B cell (primary cell): ENCODE data around the gene GHRL. TPM values are rescaled to one million over a fixed set of nuclear protein-coding genes. Genes with fewer than 3 reads are reported as not detected.

Experiments used
- ATAC-seq: fragments of 200-7000 bp; cut with Tn5 transposase; one replicate; pipeline ENCODE4 v1.10.0; 2021; ENCODE audit warnings: low read depth, mild to moderate bottlenecking, moderate number of reproducible peaks, moderate library complexity
- CTCF ChIA-PET: fragments of 350-600 bp; sonication (Branson Sonifier 250); formaldehyde crosslinking; loops from one replicate; lab custom pipeline; 2021; ENCODE audit warnings: antibody characterized with exemption, inconsistent platforms; lab: Charles Lee
- POLR2A ChIA-PET: fragments of 350-600 bp; sonication (Branson Sonifier 250); formaldehyde crosslinking; loops from one replicate; lab custom pipeline; 2021; ENCODE audit warnings: antibody characterized with exemption; lab: Charles Lee
- DNase-seq: peaks from one replicate; pipeline ENCODE4 v3.0.0; 2013
- H2AFZ ChIP-seq: 2 replicates; pipeline ENCODE4 v1.6.1; 2012; ENCODE audit warnings: mild to moderate bottlenecking, low read depth, low read length; ENCODE audit not compliant: insufficient read depth, poor library complexity, severe bottlenecking
- H3K27ac ChIP-seq, 2 donors: 1 replicate in 1 of 2; 2 replicates in 1 of 2; pipeline ENCODE4 v1.5.1; 2012 to 2013; ENCODE audit warnings: low read length in 2 of 2, mild to moderate bottlenecking in 2 of 2, moderate library complexity in 1 of 2
- H3K27me3 ChIP-seq, 4 experiments: fragments of 200-600 bp in 1 of 4; sonication (generic) in 1 of 4; replicated peaks in 1 of 4; 1 replicate in 2 of 4; 2 replicates in 2 of 4; pipeline versions ENCODE4 v1.6.1 to v1.7.0; 2013 to 2016; ENCODE audit warnings: low read length in 3 of 4, mild to moderate bottlenecking in 2 of 4, mixed read lengths in 1 of 4, moderate library complexity in 1 of 4; ENCODE audit not compliant: insufficient read depth in 4 of 4, control insufficient read depth in 3 of 4; ENCODE audit errors: control extremely low read depth in 1 of 4
- H3K36me3 ChIP-seq, 2 experiments: replicated peaks in 1 of 2; 1 replicate in 1 of 2; 2 replicates in 1 of 2; pipeline versions ENCODE4 v1.6.1 to v1.7.1; 2013; ENCODE audit warnings: low read length in 1 of 2; ENCODE audit not compliant: insufficient read depth in 2 of 2, control insufficient read depth in 1 of 2; ENCODE audit errors: control extremely low read depth in 1 of 2, extremely low read depth in 1 of 2
- H3K4me1 ChIP-seq, 2 donors: fragments of 200-600 bp in 1 of 2; sonication (generic) in 1 of 2; 1 replicate in 1 of 2; 2 replicates in 1 of 2; pipeline versions ENCODE4 v1.5.1 to v1.6.1; 2013 to 2017; ENCODE audit warnings: low read length in 2 of 2; ENCODE audit not compliant: control insufficient read depth in 2 of 2, insufficient read depth in 2 of 2
- H3K4me2 ChIP-seq: replicated peaks from 2 replicates; pipeline ENCODE3; 2012; ENCODE audit warnings: mild to moderate bottlenecking, low read depth, low read length; ENCODE audit not compliant: poor library complexity, severe bottlenecking
- H3K4me3 ChIP-seq, 5 experiments: fragments of 200-600 bp in 1 of 5; sonication (generic) in 1 of 5; 1 replicate in 3 of 5; 2 replicates in 2 of 5; pipeline versions ENCODE4 v1.5.1 to v1.7.0; 2011 to 2016; ENCODE audit warnings: low read length in 4 of 5, mild to moderate bottlenecking in 4 of 5, low read depth in 2 of 5, control low read depth in 1 of 5, moderate library complexity in 1 of 5; ENCODE audit not compliant: insufficient read depth in 1 of 5; ENCODE audit errors: control extremely low read depth in 1 of 5, extremely low read depth in 1 of 5
- H3K79me2 ChIP-seq: fragments of 200-600 bp; sonication (generic); one replicate; pipeline ENCODE4 v1.6.0; 2016; ENCODE audit warnings: low read length; ENCODE audit not compliant: control insufficient read depth, insufficient read depth
- H3K9ac ChIP-seq: fragments of 200-600 bp; sonication (generic); 2 replicates; pipeline ENCODE4 v1.6.1; 2017; ENCODE audit warnings: mild to moderate bottlenecking, low read length, moderate library complexity
- H3K9me3 ChIP-seq, 3 donors: one replicate each; pipeline versions ENCODE4 v1.6.1 to v1.7.1; 2013; ENCODE audit warnings: low read length in 2 of 3; ENCODE audit not compliant: control insufficient read depth in 2 of 3, insufficient read depth in 1 of 3; ENCODE audit errors: control extremely low read depth in 1 of 3
- H4K20me1 ChIP-seq: 2 replicates; pipeline ENCODE4 v1.6.0; 2012; ENCODE audit warnings: mild to moderate bottlenecking, low read length; ENCODE audit not compliant: insufficient read depth, control insufficient read depth, poor library complexity, severe bottlenecking
- H3K27ac Mint-ChIP-seq: one replicate; pipeline ENCODE4 v1.8.0; 2021; ENCODE audit warnings: mixed read lengths
- H3K27me3 Mint-ChIP-seq: one replicate; pipeline ENCODE4 v1.8.0; 2021; ENCODE audit warnings: mixed read lengths
- H3K4me1 Mint-ChIP-seq: one replicate; pipeline ENCODE4 v1.8.0; 2021; ENCODE audit warnings: mixed read lengths
- H3K4me3 Mint-ChIP-seq: one replicate; pipeline ENCODE4 v1.8.0; 2021; ENCODE audit warnings: mixed read lengths
- H3K9me3 Mint-ChIP-seq: one replicate; pipeline ENCODE4 v1.8.0; 2022; ENCODE audit warnings: mixed read lengths; ENCODE audit not compliant: insufficient read depth
- CTCF ChIP-seq: fragments of 200-600 bp; IDR thresholded peaks from one replicate; pipeline ENCODE4 v1.8.0; 2022; ENCODE audit warnings: antibody characterized with exemption, mild to moderate bottlenecking
- EZH2 ChIP-seq: IDR thresholded peaks from 2 replicates; pipeline ENCODE4 v1.6.1; 2012; ENCODE audit warnings: borderline replicate concordance, low read depth, mild to moderate bottlenecking, moderate library complexity, low read length; ENCODE audit not compliant: insufficient read depth, poor library complexity, severe bottlenecking
- WGBS: methylation state at CpG from one replicate; pipeline ENCODE4 v1.1.5; 2013; ENCODE audit warnings: missing lambda C conversion rate; ENCODE audit not compliant: insufficient coverage; 5-methylcytosine and 5-hydroxymethylcytosine counted together
- intact Hi-C: fragments of 100-400 bp; cut with micrococcal nuclease; formaldehyde crosslinking; loops from one replicate; pipeline ENCODE4 v1.10.0; 2022
- polyA plus RNA-seq: library from polyadenylated mRNA; depleted of rRNA; stranded (reverse); fragments of >200 nt; gene quantifications from 2 replicates; pipeline ENCODE4 v1.2.3, GENCODE V29; 2012
- total RNA-seq, 2 donors: library from RNA; stranded (reverse); fragments of 120-200 nt in 1 of 2; gene quantifications; 1 replicate in 1 of 2; 2 replicates in 1 of 2; pipeline versions ENCODE4 v1.2.3 to v1.2.4, GENCODE V29; 2013 to 2022

GHRL gene
- total and polyA plus RNA-seq, 2 donors (not counting 1 experiment from before 2014, with no cell fraction given): 2.8 to 3.0 TPM

GRCh38 chr3:10289077-10289476 lies 3.7 kb downstream of the GHRL start:
- H3K4me2 ChIP-seq: no peak overlapping the region
- Mint-ChIP-seq H3K4me3 (no peak overlapping the region), H3K9me3 (no peaks in the 10 kb centered on the region), H3K27me3 (no peaks in the 10 kb centered on the region), H3K27ac (peak overlapping the region; percentile 37), H3K4me1 (peaks cover 40% of the 10 kb centered on the region)
- H3K4me3 ChIP-seq: no peak overlapping the region
- H3K9me3 ChIP-seq: no peaks in the 10 kb centered on the region
- H3K79me2 ChIP-seq: peaks cover 4% of the 10 kb centered on the region
- no peaks in the 10 kb centered on the region for H3K27me3 ChIP-seq
- POLR2A ChIA-PET: interaction anchor here (0.6 kb wide), 1 partner anchor 311 kb away, joined by 6 read pairs; no protein-coding TSS in a partner anchor
- H3K27ac ChIP-seq: no peak overlapping the region
- CTCF ChIA-PET: interaction anchor here (0.6 to 2.0 kb wide), 2 partner anchors 450 to 851 kb away, joined by 4 to 6 read pairs; no protein-coding TSS in a partner anchor
- no peak for ATAC-seq
- H3K4me1 ChIP-seq: peaks cover 26 to 34% of the 10 kb centered on the region in 2 donors
- no peak overlapping the region for H3K9ac ChIP-seq
- 96% methylated on average over 9 of the region's 9 CpGs for WGBS
- TF ChIP-seq CTCF (no peak), EZH2 (no peak)
- no peak for DNase-seq
- no peaks in the 10 kb centered on the region for H4K20me1 ChIP-seq
- intact Hi-C loops: no loop called here
- no peak overlapping the region for H2AFZ ChIP-seq
- peaks cover 0 to 21% of the 10 kb centered on the region in 2 experiments for H3K36me3 ChIP-seq

GRCh38 chr3:10288575-10288960 lies 4.2 kb downstream of the GHRL start:
- 98% methylated on average over 11 of the region's 11 CpGs for WGBS
- Mint-ChIP-seq H3K27me3 (no peaks in the 10 kb centered on the region), H3K27ac (no peak overlapping the region), H3K9me3 (no peaks in the 10 kb centered on the region), H3K4me3 (no peak overlapping the region), H3K4me1 (peaks cover 35% of the 10 kb centered on the region)
- peaks cover 21 to 32% of the 10 kb centered on the region in 2 donors for H3K4me1 ChIP-seq
- peaks cover 0 to 24% of the 10 kb centered on the region in 2 experiments for H3K36me3 ChIP-seq
- POLR2A ChIA-PET: interaction anchor here (0.6 kb wide), 1 partner anchor 310 kb away, joined by 6 read pairs; no protein-coding TSS in a partner anchor
- H3K27ac ChIP-seq: no peak overlapping the region
- CTCF ChIA-PET: interaction anchor here (0.6 kb wide), 1 partner anchor 850 kb away, joined by 4 read pairs; no protein-coding TSS in a partner anchor
- H3K4me2 ChIP-seq: no peak overlapping the region
- DNase-seq (no peak), ATAC-seq (no peak)
- H3K9ac ChIP-seq: no peak overlapping the region
- peaks cover 4% of the 10 kb centered on the region for H3K79me2 ChIP-seq
- H3K4me3 ChIP-seq: no peak overlapping the region
- no peaks in the 10 kb centered on the region for H3K27me3 ChIP-seq
- H2AFZ ChIP-seq: no peak overlapping the region
- no peak for TF ChIP-seq CTCF
- no peak for TF ChIP-seq EZH2
- H3K9me3 ChIP-seq: no peaks in the 10 kb centered on the region
- intact Hi-C loops: no loop called here
- H4K20me1 ChIP-seq: no peaks in the 10 kb centered on the region
